ENCODE data around the gene SLC4A5. TPM values are rescaled to one million over a fixed set of nuclear protein-coding genes. Genes with fewer than 3 reads are reported as not detected.

Gene SLC4A5
- total RNA-seq, 1 donor from 2014 or later = 4.4 TPM

GRCh38 chr2:74259191-74259590 lies 84.0 kb downstream of the SLC4A5 start:
- intact Hi-C loops (cut with DNase I) = no loop called here
- H3K27me3 ChIP-seq = no peaks in the 10 kb centered on the region
- H3K27ac ChIP-seq = no peak overlapping the region
- no peak for TF ChIP-seq POLR2AphosphoS5 (IDR thresholded peaks at IDR 0.05; ENCODE audit: insufficient read depth in 1 of 2, low read depth in 1 of 2)
- no peak for DNase-seq (ENCODE audit: extremely low spot score in 2 of 2)
- no peaks in the 10 kb centered on the region for H3K4me1 ChIP-seq
- H3K36me3 ChIP-seq = no peaks in the 10 kb centered on the region
- H3K9me3 ChIP-seq = no peaks in the 10 kb centered on the region
- H3K4me3 ChIP-seq = no peak overlapping the region

- no peak for DNase-seq (ENCODE audit: extremely low spot score in 2 of 2)
- H3K27me3 ChIP-seq = no peaks in the 10 kb centered on the region
- H3K27ac ChIP-seq = no peak overlapping the region
- H3K36me3 ChIP-seq = no peaks in the 10 kb centered on the region
- H3K4me3 ChIP-seq = no peak overlapping the region
- no peaks in the 10 kb centered on the region for H3K9me3 ChIP-seq
- H3K4me1 ChIP-seq = no peaks in the 10 kb centered on the region
- TF ChIP-seq POLR2A (IDR thresholded peaks at IDR 0.05) = no peak
- TF ChIP-seq POLR2AphosphoS5 (IDR thresholded peaks at IDR 0.05; ENCODE audit: insufficient read depth in 1 of 2, low read depth in 1 of 2) = no peak
- TF ChIP-seq, protein P1, sequence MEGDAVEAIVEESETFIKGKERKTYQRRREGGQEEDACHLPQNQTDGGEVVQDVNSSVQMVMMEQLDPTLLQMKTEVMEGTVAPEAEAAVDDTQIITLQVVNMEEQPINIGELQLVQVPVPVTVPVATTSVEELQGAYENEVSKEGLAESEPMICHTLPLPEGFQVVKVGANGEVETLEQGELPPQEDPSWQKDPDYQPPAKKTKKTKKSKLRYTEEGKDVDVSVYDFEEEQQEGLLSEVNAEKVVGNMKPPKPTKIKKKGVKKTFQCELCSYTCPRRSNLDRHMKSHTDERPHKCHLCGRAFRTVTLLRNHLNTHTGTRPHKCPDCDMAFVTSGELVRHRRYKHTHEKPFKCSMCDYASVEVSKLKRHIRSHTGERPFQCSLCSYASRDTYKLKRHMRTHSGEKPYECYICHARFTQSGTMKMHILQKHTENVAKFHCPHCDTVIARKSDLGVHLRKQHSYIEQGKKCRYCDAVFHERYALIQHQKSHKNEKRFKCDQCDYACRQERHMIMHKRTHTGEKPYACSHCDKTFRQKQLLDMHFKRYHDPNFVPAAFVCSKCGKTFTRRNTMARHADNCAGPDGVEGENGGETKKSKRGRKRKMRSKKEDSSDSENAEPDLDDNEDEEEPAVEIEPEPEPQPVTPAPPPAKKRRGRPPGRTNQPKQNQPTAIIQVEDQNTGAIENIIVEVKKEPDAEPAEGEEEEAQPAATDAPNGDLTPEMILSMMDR (IDR thresholded peaks at IDR 0.05) = no peak
- intact Hi-C loops (cut with DNase I) = no loop called here
Observed at GRCh38 chr2:74255660-74256213, 87.5 kb downstream of the SLC4A5 start.

- no peaks in the 10 kb centered on the region for H3K36me3 ChIP-seq
- H3K27ac ChIP-seq = no peak overlapping the region
- H3K9me3 ChIP-seq = no peaks in the 10 kb centered on the region
- no peak overlapping the region for H3K4me3 ChIP-seq
- no peaks in the 10 kb centered on the region for H3K27me3 ChIP-seq
- no peaks in the 10 kb centered on the region for H3K4me1 ChIP-seq
- intact Hi-C loops (cut with DNase I) = no loop called here
- TF ChIP-seq POLR2AphosphoS5 (IDR thresholded peaks at IDR 0.05; ENCODE audit: insufficient read depth in 1 of 2, low read depth in 1 of 2) = no peak
- TF ChIP-seq, protein P1 (IDR thresholded peaks at IDR 0.05) = no peak
- no peak for TF ChIP-seq POLR2A (IDR thresholded peaks at IDR 0.05)
- no peak for DNase-seq (ENCODE audit: extremely low spot score in 2 of 2)
Observed at GRCh38 chr2:74253971-74254310, 89.3 kb downstream of the SLC4A5 start.

- TF ChIP-seq POLR2A (IDR thresholded peaks at IDR 0.05) (no peak), POLR2AphosphoS5 (IDR thresholded peaks at IDR 0.05; ENCODE audit: insufficient read depth in 1 of 2, low read depth in 1 of 2) (no peak)
- TF ChIP-seq, protein P1 (IDR thresholded peaks at IDR 0.05) = no peak
- H3K27ac ChIP-seq = no peak overlapping the region
- H3K36me3 ChIP-seq = no peaks in the 10 kb centered on the region
- DNase-seq (ENCODE audit: extremely low spot score in 2 of 2) = no peak
- H3K27me3 ChIP-seq = no peaks in the 10 kb centered on the region
- no peaks in the 10 kb centered on the region for H3K4me1 ChIP-seq
- intact Hi-C loops (cut with DNase I) = no loop called here
- H3K9me3 ChIP-seq = no peaks in the 10 kb centered on the region
- H3K4me3 ChIP-seq = no peak overlapping the region
Observed at GRCh38 chr2:74253306-74253970, 89.8 kb downstream of the SLC4A5 start.

DNA sequence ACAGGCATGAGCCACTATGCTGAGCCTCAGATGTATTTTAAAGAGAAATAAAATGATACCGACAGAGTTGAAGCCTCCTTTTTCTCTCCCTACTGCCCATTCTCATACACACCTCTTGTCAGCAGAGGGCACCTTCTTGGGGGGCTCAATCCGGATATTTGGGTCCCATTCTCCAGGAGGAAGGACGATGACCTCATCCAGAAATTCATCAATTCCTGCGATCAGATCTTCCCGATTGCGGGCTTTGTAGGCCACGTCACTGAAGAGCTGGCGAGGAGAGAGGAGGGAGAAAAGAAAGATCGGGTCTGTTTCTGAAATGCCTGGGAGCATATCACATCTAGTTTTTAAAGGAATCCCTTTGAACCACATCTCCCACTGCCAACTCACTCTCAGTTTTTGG lies 90.4 kb downstream of the SLC4A5 start:
- Histone ChIP-seq H3K27me3 (no peaks in the 10 kb centered on the region), H3K4me3 (no peak overlapping the region), H3K9me3 (no peaks in the 10 kb centered on the region), H3K27ac (no peak overlapping the region), H3K4me1 (no peaks in the 10 kb centered on the region), H3K36me3 (no peaks in the 10 kb centered on the region)
- intact Hi-C loops (cut with DNase I) = no loop called here
- DNase-seq (ENCODE audit: extremely low spot score in 2 of 2) = no peak
- TF ChIP-seq, protein P1 (IDR thresholded peaks at IDR 0.05) = no peak
- TF ChIP-seq POLR2AphosphoS5 (IDR thresholded peaks at IDR 0.05; ENCODE audit: insufficient read depth in 1 of 2, low read depth in 1 of 2) (no peak), POLR2A (IDR thresholded peaks at IDR 0.05) (no peak)
